Skin of body (tissue), 2 donors: ENCODE results near the gene NT5DC1. TPM values are rescaled to one million over a fixed set of nuclear protein-coding genes. Genes with fewer than 3 reads are reported as not detected.

Source experiments
- DNase-seq: peaks from one replicate; lab custom pipeline; 2025; lab: John Stamatoyannopoulos, UW
- total RNA-seq: library from RNA; depleted of rRNA; stranded (reverse); fragments of >200 nt; gene quantifications from one replicate; pipeline ENCODE4 v1.2.3, GENCODE V29; 2014

Gene NT5DC1
- total RNA-seq = 9.0 TPM

DNA sequence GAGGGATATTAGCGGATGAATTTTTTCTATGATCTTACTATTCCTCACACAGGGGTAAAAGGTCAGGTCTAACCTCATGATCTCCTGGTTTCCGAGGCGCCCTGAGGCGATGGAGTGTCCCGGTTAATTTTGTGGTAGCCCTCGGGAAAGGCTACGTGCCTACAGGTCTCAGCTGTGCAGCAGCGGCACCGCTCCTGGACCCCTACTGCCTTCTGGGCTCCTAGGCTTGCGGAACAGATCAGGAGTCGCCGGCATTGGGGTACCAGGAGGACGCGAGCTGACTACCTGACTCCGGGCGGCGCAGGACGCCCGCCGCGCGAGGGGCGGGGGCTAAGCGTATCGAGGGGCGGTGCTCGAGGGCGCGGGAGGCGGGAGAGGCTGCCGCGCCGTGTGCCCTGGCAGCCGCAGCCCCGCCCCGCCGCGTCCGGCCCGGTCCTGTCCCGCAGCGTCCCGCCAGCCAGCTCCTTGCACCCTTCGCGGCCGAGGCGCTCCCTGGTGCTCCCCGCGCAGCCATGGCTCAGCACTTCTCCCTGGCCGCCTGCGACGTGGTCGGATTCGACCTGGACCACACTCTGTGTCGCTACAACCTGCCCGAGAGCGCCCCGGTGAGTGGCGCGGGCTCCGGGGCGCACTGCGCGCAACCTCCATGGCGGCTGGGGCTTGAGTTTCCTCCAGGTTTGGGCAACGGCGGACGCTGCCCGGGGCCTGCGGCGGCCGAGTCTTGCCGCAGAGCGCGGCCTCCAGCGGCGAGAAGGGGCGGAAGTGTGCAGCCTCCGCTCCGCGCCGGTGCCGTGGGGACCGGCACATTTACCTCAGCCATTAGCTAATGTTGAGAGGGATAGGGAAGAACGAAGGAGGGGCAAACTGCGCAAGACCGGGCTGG, at the start of gene NT5DC1:
Gene NT5DC1 (plus strand): TSS at position 435 of the 883 bp plus-strand sequence. CDS start 78 bp downstream, at position 513.
- peak; percentile 43 for DNase-seq

DNA sequence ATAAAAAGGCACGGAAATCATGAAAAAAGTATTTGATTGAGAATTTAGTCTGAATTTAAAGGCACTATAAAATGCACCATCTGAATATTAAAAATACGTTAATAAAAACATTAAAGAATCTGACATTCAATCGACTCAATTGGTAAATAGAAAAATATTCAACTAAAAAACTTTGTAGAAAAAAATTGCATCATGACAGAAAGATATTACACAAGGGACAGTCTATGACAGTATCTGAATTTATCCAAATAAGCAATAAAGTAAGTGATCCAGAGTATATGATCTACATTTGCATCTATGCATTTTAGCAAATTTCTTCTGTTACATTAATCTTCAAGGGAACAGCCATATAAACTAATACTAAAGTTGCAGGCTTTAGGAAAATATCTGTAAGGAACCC, 49.4 kb upstream of the NT5DC1 start:
- no peak for DNase-seq

DNA sequence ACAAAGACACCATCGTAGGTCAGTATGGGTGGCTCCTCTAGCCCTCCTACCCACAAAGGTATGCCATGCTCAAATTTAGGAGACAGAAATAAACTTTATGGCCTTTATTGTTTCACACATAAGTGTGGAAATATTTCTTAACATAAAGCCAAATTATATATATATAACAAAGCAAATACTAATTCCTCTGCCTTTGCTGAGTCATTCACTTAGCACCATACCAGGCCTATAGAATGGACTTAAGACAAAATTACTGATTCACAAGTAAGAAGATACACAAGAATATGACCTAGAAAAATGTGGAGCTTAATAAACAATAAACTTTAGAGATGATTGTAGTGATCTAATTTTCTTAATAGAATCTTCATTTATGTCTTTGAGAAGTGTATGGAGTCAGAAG, 45.1 kb upstream of the NT5DC1 start:
- DNase-seq = no peak

DNA sequence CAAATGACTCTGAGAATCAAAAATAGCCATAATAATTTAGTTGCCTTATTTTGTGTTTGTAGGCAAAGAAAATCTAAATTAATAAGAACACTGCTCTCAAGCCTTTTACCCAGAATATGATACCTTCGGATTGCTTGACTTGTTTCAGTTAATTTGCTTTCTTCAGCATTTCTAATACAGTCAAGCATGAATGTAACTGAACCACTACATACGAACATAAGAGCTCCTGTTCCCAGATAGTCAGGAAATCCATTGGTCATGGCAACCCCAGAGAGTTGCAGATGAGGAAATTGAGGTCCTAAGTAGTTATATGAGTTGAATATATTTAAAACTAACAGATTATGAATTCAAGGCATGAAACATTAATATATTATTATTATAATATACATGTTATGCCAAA, 42.9 kb upstream of the NT5DC1 start:
- DNase-seq = no peak

DNA sequence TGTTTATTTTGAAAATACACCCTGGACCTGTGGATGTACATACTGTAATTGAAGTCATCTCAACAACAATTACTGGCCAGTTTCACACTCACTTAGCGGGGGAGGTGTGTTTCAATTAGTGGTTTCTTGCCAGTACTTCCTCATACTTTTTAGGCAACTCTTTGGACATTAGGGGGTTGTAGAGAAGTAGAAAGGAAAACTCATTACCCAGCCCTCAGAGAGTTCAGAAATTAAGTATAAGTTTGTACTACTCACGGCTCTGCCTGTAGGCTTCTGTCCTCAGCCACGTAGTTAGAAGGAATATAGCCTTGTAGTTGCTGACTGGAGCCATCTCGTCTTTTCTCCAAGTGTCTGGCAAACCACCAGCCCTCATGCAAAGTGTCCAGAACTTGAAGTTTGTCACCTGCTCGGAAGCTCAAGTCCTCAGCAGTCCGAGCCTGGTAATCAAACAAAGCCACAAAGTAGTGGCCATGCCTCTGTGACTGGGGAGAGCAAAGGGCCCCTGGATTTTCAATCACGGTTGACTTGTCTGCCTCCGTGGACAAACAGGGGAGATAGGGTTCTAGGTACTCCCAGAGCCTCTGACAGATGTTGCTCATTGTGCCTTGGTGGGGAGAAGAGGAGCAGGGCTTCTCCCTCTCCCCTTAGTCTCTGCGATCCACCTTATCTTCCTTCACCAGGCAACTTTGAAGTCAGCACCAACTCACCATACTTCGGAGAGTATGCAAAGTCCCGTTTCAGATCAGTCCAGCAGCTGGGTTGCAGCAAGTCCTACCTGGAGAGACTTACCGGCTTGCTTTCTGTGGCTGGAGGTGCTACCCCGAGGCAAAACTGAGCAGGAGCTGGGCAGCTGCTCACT, 40.7 kb upstream of the NT5DC1 start:
- DNase-seq = no peak

DNA sequence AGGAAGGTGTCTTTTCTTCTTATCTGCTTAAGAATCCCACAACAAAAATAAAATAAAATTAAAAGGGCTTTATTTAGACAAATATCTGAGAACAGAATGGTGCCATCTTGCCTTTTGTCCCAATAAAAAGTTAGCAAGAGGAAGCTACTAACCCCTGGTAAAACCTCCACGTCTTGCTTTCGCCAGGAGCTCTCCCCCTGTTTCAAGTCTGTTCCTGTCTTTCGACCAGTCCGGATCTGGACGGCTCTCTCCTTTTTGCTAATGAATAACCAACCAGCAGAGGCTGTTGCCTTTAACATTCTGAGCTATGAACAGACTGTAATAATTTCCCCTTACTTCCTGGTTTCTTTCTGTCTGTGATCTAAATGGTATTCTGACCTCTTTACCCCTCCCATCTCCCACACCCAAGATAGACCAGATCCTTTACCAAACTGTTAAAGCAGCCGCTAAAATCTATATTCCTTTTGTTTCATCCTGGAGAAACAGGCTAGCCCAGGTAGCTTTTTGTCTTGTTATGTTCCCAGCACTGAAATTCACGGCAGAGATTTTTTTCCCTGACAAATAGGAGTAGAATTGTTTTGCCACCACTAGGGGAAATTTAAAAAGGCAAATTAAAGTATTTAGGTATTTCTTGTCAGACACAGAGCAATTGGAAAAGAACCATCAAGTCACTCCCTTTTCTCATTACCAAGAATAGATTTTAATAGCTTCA, 39.9 kb upstream of the NT5DC1 start, which contains the start of gene FRK:
Gene FRK (minus strand): TSS at position 320 of the 712 bp plus-strand sequence. CDS start 580 bp downstream, outside the sequence.
- DNase-seq = no peak

DNA sequence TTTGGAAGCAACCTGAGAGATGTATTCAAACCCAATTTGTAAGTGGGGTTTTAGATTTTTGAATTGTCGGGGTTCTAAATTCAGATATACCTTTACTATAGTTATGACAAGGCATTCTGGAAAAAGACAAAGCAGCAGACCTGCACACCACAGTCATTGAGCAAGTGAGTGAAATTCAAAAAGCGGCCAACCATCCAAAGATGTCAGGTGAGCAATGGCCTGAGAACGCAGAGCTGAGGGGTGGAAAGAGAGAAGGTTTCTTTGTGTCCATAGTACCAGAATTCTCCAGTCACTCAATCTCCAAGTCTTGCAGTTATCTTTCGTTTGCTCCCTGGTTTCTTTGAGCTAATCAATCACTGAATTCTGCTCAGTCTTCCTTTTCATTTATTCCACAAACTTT, 38.2 kb upstream of the NT5DC1 start:
- DNase-seq = no peak

DNA sequence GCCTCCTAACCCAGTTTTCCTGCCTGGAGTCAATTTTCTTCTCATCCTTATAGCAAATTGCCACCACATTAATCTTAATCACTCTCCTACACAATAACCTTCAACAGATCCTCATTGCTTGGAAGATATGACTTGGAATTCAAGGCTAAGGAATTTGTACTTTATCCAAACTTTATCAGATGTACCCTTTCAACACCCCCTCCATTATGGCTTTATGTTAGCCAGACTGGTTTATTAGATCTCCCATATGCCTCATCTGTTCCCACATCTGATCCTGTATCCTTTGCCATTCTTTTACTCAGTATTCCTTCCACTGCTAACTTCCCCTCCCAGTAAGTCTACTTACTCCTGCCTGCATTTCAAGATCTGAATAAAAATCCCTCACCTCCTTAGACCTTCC, 36.0 kb upstream of the NT5DC1 start:
- no peak for DNase-seq

DNA sequence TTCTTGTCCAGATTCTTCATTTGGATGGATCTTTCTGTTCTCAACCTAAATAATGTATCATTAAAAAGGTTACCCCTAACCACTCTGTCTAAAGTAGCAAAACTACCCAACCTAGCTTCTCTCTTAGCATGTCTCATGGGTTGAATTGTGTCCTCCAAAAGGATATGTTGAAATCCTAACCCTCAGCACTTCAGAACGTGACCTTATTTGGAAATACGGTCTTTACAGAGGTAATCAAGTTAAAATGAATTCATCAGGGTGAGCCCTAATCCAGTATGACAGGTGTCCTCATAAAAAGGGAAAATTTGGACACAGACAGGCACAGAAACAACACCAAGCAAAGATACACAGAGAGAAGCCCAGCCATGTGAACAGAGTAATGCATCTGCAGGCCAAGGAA, 33.9 kb upstream of the NT5DC1 start:
- no peak for DNase-seq

DNA sequence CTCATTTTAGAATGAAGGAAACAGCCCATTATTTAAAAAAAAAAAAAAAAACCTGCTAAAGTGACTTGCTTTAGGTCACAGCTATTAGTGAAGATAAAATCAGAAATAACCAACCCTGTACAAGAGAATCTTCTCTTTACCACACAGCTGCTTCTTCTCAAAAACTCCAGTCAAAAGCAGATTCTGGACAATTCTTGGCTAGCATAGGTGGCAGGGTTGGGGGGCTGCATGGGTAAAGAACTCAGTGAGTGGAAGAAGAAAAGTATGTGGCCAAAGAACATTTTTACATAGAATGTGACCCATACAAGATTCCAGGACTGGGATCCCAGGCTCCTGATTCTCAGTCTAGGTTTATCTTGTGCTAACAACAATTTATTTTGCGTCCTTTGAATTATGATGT, 30.6 kb upstream of the NT5DC1 start:
- DNase-seq = no peak

DNA sequence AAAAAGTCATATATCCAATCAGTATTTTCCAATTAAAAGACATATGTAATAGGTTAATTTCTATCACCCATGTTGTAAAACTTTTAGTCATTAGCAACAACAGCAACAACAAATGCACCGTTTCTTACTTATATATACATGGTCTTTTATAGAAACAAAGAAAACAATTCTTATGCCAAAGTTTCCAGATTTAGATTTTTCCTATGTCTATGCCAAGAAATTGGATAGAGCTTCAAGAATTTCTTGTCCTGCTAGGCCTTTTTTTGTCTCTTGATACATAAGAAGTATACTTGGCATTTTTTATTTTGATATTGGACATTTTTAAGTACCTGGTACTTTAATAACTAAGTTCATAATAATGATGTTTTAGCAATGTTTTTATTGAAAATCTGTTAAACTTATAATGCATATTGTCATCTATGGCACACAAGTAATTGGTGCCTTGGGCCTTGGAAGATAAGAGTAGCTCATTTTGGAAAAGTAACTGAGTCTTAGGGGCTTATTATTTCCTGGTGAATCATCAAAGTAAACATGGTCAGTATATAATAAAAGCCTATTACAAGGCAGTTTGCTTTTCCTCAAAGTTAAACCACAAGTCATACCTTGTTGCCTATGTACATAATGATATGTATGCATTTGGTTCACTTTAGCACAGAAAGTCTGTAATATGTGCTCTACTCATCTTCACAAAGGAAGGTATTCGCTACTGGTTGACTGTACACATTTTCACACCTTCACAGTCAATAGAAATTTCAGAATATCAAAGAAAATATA, 29.9 kb upstream of the NT5DC1 start:
- DNase-seq = peak; percentile 40

DNA sequence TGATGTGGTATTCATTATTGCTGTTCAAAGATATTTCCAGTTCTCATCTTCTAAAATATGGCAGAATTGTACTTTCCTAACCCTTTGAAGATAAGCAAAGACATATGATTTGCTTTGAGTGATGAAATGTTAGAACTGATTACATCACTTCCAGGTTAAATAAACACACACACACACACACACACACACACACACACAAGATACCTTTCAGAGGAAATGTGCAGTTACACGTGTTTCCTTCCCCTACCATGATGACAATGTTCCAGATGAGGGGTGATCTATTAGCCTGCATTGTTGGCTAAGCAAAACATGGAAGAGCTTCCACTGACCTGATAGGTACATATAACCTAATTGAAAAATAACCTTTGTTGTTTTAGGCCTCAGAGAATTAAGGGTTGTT, 28.3 kb upstream of the NT5DC1 start:
- no peak for DNase-seq

DNA sequence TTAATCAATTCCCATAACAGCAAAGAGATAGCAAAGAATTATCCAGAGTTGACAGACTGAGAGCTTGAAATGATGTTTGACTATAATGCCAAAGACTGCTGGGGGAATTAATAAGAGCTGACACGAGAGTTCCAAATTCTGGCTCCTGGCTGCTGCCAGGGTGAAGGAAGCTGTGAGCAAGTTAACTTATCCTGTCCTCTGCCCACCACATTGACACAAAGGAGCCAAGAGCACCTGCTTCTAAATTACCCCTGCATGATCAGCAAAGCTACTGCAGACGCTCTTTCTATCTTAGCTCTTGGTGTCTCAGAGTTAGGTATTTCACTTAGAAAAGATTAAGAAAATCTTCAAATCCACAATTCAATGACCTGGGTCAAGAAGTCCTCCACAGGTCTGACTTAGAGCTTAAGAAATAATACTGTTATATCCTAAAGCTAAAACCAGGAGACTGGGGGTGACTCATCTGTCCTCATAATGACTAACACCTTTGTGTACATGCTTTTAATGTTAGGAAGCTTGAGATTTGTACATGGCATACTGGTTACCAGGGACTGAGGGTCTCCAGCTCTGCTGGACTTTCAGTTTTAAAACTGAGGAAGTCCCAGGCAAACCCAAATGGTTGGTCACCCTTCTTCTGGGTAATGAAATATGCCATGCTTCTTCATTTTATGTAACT, 26.8 kb upstream of the NT5DC1 start:
- no peak for DNase-seq

DNA sequence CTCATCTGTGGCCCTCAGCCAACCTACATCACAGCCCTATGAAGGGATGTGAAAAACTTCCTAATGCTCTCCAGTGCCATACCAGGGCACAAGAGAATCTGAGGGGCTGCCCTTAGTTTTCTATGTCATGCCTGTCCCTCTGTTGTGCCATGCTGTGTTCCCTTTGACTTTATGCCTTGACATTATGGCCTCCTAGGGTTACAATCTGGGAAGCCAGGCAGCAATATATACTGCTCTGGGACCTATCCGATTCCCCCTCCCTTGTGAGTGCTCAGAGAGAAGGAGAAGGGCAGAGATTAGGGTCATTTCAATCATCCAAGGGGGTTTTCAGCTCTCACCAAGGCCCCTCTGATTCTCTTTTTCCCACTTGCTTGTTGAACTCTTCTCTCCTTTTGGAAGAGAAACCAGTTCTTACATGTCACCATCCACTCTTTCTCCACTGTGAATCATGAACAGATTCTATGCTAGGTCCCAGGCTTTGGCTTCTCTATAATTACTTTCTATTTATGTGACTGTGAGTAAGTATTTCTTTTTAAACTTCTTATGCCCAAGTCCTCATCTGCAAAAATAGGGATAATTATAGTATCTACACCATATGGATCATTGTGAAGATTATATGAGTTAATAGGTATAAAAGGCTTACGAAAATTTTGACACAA, 25.8 kb upstream of the NT5DC1 start:
- DNase-seq = no peak

DNA sequence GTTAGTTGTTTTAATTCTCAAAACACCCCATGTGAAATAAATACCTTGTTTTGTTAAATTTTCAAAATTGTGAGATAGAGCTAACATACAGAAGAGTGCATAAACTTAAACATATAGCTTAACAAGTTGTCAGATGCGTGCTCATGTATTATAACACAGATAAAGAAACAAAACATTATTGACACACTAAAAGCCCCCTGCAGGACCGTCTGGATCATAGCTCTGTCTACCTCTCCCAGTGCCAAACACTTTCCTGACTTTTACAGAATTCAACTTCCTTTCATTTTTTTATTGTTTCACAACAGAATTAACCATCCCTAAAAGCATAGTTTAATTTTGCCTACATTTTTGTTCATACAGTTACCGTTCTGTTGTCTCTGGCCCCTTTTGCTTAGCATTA, 22.1 kb upstream of the NT5DC1 start:
- DNase-seq = no peak

DNA sequence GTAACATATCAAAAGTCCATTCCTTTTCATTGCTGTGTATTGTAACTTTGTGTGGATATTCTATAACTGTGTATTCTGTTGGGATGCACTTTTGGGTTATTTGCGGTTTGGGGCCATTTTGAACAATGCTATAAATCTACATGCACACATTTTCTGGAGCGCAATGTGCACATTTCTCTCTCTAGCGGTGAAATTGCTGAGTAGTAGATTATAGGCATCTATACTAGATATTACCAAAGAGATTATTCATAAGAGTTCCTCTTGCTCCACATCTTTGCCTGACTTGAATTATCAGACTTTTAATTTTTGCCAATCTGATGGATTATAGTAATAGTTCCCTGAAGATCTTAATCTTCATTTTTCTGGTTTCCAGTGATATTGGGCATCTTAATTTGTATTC, 21.7 kb upstream of the NT5DC1 start:
- no peak for DNase-seq

DNA sequence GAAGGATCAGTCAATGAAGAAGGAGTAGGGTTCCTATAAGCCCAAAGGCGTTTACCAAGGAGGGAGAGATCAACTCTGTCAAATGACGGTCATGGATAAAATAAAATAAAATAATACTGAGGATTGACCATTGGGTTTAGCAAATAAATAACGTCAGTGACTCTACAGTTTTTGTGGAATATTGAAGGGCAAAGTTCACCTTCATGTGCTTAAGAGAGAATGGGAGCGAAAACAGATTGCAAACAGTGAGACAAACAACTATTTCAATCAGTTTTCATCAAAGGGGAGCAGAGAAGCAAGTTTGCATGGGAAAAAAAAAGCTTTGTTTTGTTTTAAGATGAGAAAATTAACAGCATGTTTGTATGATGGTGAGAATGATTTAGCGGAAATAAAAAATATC, 17.6 kb upstream of the NT5DC1 start:
- DNase-seq = no peak

DNA sequence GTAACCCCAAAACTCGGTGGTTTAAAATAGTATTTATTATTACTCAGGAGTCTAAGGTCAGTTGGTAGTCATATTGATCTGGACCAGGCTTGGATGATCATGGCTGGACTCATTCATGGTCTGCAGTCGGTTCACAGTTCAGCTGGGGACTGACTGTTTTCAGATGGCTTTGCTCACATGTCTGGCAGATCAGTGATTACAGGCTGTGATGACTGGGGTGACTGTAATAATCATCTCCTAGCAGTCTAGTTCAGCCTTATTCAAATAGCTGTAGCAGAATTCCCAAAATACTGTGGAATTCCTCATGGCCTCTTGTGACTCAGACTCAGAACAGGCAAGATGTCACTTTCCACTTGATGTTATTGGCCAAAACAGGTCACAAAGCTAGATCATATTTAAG, 16.4 kb upstream of the NT5DC1 start:
- no peak for DNase-seq

DNA sequence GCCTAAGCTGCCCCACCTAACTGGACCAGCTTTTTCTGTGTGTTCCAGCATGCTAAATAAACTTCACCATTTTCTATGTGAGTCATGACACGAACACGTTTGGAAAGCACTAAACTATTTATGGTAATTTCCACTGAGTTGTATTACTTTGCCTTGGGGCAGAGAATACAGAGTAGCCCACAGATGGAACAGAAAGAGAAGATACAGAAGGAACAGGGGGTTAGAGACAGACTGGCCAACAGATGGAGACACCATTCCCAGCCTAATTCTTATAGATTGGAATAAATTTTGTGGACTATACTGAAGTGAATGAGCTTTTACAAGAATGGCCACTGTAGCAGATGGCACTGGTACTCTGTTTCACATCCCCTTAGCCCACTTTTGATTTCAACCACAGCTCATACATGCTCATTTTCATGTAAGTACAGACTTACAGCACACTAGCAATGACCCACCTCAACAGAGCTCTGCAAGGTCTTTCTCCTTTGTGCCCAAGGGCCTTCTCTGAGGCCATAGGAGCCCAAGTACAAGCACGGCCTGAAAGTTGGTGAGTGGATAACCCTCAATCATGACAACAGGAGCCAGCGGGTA, 13.1 kb upstream of the NT5DC1 start:
- no peak for DNase-seq
